ENCODE results near the gene TMEM250.

- no peak for TF ChIP-seq POLR2A (IDR thresholded peaks at IDR 0.05; ENCODE audit: extremely low read depth, insufficient read length)
- TF ChIP-seq CTCF (IDR thresholded peaks at IDR 0.05; ENCODE audit: low read depth, low read length), result no peak
- no peak for TF ChIP-seq MAX (IDR thresholded peaks at IDR 0.05; ENCODE audit: low read depth, low read length)
Measured at GRCh38 chr9:136117291-136117915, 1.3 kb downstream of the TMEM250 start.
